DMS 273 treated with DMSO at 0.1 percent for 48 hours (cell line): ENCODE measurements around the gene C16orf96.

Experiments
- DNase-seq: peaks from one replicate; lab custom pipeline; 2025; lab: John Stamatoyannopoulos, UW

Gene C16orf96

GRCh38 chr16:4616047-4616811 is 60.1 kb downstream of the C16orf96 start:
- peak; percentile 99 for DNase-seq

DNA sequence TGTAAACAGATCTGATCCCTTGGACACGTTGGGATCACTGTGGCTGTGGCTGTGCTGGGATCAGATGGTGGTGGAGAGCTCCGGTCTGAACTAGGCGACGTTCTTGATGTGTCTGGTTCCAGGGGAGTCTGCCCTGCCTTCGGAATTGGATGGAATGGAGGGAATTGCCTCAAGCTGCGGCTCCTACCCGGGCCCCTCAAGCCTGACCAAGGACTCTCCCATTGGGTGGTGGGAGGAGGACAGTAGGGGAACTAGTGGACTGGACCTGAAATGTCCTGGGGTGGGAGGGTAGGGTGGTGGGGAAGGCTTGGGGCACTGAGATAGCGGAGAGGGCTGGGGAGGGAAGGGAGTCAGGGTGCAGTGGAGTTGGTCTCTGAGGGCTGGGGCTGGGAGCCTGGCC is 61.7 kb downstream of the C16orf96 start:
- DNase-seq, result no peak

DNA sequence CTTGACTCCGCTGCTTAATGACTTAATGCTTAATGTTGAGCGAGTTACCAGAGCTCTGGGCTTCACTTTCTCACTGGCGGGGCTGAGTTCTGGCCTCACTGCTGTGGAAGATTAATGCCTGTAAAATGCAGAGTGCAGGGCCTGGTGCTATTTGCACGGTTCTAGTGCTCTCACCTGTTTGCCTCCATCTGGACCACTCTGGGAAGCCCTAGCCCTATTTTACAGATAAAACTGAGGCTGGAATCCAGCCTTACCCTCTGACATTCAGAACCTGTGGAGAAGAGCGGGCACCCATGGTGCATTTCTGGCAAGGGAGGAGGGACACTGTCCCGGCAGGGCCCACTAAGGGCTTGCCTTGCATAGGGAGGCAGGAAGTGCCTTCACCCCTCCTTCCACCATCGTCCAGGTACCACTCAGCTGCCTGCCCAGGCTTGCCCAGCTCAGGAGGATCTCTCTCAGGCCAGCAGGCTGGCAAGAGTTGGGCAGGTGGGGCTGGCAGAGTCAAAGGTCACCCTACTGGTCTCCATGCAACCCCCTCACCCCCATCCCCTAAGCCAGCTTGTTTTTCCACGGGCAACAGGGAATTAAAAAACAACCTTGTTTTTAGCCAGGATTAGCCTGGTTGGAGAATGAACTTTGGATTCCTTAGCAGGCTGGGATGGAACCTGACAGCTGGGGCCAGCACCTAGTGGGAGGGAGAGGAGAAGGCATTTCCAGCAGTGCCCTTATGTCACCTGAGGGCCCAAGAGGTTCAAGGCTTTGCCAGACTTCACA is 62.7 kb downstream of the C16orf96 start:
- no peak for DNase-seq

DNA sequence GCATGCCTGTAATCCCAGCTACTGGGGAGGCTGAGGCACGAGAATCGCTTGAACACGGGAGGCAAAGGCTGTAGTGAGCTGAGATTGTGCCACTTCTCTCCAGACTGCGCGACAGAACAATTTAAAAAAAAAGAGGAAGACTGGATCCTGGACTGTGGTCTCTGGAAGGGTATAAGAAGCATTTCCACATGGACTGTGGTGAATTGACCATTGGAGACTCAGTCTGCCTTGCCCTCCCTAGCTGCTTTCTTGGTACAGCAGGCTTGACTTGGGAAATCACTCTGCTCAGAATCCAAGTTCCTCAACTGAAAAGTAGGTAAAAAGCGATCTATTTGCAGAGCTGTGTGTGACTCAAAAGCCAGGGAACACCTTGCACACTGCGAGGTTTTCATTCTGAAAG is 67.5 kb downstream of the C16orf96 start:
- no peak for DNase-seq

DNA sequence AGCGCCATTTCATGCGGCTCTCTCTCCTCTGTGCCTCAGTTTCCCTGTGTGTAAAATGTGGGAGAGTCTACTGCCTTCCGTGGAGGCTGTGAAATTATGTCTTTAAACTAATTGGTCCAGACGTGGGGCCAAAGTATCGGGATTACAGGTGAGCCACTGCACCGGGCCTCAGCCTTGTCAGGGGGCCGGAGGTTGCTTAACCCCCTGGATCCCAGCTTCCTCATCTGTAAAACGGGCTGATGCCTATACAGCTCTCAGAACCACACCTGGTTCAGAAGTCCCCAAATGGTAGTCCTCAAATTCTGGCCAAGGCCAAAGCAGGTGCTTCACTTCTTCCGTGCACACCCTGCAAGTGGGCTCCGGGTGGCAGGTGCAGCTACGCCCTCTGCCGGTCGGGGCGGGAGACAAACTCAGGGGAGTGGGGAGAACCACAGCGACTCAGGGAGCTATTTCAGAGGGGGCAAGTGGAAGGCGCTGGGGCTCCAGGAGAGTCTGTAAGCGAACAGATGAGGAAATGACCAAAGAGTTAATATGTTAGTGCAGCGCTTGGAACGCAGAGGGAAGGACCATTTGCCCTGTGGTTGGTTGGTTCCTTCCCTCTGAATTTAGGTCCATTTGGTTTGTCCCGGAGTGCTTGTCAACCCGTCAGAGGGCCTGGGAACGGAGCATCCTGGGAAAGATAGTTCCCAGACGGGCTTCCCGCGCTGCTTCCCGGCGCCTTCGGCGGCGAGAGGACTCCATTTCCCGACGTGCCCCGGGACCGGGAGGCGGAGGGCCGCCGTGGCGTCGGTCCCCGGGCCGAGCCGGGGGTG is 68.1 kb downstream of the C16orf96 start, which contains the start of gene MGRN1:
TSS of gene MGRN1 (plus strand) at position 812 of the 812 bp plus-strand sequence. CDS start 135 bp downstream, outside the sequence.
- DNase-seq, result peak; percentile 89

DNA sequence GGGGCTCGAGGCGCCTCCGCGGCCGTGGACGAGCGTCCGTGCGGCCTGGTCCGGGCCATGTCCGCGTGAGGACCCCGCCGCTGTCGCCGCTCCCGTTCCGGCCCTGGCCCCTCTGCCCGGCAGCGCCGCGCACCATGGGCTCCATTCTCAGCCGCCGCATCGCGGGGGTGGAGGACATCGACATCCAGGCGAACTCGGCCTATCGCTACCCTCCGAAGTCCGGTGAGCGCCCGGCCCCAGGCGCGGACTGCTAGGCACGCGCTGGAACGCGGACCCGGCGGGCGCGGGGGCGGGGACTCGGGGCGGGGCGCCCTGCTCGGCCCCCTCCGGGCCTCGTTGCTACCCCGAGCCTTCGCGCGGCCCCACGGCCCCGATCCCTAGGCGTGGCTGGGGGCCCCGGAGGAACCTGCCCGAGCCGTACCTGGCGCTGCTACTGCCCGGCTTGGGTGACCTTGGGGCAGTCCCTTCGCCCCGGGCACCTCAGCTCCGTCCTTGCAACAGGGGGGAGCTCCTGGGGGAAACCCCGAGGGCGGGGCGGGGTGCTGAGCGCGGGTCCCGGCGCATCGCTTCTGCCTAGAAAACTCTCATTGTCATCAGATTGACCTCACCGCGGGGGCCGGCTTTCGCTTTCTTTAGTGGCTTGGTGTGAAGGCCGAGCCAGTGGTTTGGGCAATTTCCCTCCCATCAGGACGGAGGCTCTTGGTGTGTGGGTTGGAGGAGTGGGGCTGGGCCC is 68.9 kb downstream of the C16orf96 start:
- no peak for DNase-seq

- DNase-seq, result no peak
Measured at GRCh38 chr16:4625560-4626159, 69.5 kb downstream of the C16orf96 start.

- no peak for DNase-seq
Measured at GRCh38 chr16:4626396-4626795, 70.3 kb downstream of the C16orf96 start.

DNA sequence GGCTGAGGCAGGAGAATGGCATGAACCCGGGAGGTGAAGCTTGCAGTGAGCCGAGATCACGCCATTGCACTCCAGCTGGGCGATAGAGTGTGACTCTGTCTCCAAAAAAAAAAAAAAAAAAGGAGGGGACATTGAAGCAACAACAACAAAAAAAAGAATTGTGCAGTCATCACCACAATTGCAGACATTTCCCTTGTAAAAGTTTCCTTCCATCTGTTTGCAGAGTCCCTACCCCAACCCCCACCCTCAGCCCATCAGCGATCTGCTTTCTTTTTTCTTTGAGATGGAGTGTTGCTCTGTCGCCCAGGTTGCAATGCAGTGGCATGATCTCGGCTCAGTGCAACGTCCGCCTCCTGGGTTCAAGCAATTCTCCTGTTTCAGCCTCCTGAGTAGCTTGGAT is 72.1 kb downstream of the C16orf96 start:
- DNase-seq, result no peak

- DNase-seq, result no peak
Measured at GRCh38 chr16:4631444-4631843, 75.3 kb downstream of the C16orf96 start.

DNA sequence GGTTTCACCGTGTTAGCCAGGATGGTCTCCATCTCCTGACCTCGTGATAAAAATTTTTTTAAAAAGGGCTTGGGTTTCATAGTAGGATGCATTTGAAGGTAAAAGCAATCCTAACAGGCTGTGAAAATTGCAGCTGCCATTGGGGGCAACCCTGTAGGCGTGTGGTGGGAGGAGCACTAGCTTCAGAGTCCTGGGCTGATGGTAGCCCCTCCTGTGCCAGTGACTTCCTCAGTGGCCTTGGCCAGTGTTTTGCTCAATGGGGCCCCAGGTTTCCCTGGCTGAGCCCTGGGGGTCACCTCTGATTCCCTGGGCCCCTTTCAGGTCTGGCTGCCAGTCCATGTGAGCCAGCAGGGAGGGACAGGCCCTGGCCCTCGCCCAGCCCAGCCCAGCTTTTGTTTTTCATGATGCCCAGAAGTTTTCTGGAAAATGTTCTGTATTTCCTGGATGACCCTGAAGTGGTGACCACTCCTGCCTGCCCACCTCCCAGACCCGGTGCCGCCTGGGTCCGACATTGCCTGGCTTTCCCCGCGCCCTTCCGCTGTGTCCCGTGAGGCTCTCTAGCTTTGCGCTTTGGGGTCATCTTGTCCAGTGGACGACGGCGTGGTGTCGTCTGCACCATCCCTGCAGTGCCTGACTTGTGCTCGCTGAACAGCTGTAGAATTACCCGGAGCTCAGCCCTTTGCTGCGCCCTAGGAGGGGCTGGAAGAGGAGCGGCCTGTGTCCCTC is 77.9 kb downstream of the C16orf96 start:
- no peak for DNase-seq

- DNase-seq, result no peak
Measured at GRCh38 chr16:4634768-4635167, 78.6 kb downstream of the C16orf96 start.

GRCh38 chr16:4636196-4636595 is 80.1 kb downstream of the C16orf96 start:
- no peak for DNase-seq

- DNase-seq, result no peak
Measured at GRCh38 chr16:4637501-4638166, 81.5 kb downstream of the C16orf96 start.

DNA sequence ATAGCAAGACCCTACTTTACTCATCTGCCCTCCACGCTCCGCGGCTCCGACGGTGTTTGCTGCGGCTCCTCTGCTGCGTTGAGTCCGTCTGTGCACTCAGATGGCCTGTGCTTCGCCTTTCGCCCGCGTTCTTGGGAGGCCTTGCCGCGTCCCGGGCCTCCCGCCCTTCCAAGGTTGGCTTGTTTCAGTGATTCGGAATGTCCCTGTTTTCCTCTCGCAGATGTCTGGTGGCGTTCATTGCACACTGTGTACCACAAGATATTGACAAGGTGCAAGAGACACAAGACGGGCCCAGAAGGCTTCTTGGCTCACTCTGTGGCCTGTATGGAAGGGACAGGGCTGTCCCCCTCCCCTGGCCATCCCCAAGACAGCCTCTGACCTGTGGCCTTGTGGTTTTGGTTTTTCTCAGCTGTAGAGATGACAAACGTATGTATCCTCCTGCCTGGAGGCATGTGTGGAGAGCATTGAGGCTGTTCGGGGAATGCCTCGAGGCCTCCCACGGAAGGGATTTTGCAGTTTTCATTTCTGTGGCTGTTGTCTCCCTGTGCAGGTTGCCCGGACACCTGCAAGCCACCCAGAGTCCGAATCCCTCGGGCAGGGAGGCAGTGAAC is 83.9 kb downstream of the C16orf96 start:
- no peak for DNase-seq

DNA sequence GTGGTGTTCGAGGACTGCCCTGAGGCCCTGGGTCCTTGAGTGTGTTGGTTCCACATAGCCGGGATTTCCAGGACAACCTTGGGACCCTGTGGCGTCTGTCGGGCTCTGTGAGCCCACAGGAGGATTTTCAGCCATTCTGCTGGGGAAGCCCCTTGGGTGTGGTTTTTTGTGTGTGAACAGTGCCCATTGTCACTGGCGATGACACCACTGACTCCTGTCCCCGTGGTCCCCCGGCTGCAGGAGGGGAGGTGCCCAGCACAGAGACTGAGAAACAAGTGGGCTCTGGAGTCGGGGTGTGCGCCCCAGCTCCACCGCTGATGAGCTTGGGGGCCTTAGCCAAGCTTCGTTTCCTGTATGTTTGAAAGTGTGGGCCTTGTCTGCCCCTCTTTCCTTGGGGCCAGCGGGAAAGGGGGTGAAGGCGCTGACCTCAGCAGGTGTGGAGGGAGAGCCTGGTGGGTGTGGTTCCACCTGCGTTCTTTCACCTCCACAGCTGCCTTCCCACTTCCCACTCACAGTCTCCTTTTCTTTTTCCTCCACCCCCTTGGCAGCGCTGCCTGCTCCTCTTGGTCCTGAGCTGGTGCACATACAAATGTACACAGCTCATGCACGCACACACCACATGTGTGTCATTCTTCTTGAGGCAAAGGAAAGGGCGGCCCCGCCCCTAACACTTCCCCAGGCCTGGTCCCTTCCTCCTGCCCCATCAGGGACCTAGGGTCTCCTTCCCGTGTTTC is 84.6 kb downstream of the C16orf96 start:
- DNase-seq, result no peak

DNA sequence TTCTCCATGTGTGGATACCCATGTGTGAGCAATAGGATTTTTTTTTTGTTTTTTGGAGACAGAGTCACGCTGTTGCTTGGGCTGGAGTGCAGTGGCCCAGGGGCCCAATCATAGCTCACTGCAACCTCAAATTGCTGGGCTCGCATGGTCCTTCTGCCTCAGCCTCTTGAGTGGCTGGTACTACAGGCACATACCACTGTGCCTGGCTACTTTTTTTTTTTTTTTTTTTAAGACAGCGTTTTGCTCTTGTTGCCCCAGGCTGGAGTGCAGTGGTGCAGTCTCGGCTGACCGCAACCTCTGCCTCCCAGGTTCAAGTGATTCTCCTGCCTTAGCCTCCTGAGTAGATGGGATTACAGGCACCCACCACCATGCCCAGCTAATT is 85.2 kb downstream of the C16orf96 start:
- no peak for DNase-seq

DNA sequence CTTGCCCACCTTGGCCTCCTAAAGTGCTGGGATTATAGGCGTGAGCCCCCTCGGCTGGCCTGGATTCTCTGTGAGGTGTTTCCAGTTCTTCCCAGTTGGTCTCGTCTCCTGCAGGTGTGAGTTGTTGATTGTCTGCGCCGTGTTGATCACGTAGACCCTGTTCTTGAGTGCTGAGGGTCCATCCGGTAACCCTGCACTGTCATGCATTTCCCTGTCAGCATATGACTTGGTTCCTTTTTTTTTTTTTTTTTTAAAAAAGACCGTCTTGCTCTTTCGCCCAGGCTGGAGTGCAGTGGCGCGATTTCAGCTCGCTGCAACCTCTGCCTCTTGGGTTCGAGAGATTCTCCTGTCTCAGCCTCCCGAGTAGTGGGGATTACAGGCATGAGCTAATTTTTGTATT is 85.8 kb downstream of the C16orf96 start:
- no peak for DNase-seq
